GM19452 (cell line): ENCODE results near the gene MYH9.

Experiments
- ATAC-seq: cut with Tn5 transposase; IDR thresholded peaks from one replicate; pipeline ENCODE4 v1.9.1; 2021; ENCODE audit not compliant: unreplicated experiment

The MYH9 gene

GRCh38 chr22:36369004-36369921, 18.5 kb downstream of the MYH9 start:
- no peak for ATAC-seq

DNA sequence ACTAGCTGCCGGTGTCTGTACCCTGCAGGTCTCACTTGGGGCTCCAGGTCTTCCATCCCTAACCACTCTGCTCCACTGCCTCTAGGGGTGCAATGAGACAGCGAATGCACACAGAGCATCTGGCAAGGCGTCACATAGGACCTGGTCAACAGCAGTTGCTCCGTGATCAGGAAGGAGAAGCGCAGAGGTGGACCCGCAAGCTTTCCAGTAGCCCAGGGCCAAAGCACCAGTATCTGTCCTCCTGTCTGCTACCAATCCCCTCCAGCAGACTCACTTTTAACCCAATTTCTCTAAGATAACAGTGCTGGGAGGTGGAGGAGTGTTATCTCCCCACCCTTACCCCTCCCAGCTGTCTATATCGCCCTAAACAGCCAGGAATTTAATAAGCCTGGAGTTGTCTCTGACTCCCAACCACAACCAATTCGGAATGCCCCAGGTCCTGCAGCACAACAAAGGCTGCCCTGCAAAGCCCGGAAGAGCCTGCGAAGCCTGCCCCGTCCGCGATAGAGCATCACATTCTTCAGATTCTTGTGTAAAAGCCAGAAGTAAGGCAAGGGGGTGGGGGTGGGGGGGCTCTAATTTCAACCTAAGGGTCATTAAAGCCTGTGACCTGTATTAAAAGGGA, 19.3 kb downstream of the MYH9 start:
- no peak for ATAC-seq

DNA sequence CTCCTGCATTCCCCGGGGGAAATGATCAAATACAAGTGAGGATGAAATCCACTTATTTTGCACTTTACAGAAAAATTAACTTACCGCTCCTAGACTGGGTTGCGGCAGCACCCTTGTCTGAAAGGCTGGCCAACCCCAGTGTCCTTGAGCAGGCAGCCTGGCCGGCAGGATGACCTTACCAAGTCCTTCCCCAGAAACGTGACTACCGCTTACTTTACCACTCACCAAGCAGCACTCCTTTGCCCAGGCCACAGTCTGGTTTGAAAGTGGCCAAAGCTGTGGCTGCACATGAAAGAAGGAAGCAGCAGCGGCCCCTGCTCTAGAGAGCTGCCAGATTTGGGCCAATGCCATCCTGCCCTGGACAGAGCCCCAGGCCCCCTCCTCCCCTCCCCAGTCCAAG, 20.3 kb downstream of the MYH9 start:
- ATAC-seq = no peak

DNA sequence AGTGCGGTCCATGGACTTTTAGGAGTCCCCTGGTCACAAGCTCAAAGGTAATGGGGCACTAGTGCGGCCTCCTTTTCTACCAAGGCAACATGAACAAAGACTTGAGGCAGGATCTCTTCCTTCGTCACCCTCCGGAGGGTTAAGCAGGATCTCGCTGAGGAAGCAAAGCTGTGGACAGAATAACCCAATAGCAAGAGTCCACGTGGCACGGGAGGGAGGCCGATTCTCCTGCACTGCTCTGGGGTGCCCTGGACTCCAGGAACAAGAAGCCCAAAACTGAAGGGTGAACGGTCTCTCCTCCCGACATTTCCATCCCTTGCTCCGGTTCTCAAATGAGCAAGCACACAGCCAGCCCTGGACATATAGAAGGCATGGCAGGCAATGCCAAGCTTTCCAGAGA, 20.7 kb downstream of the MYH9 start:
- ATAC-seq = no peak

GRCh38 chr22:36366291-36366708, 21.5 kb downstream of the MYH9 start:
- ATAC-seq = no peak

DNA sequence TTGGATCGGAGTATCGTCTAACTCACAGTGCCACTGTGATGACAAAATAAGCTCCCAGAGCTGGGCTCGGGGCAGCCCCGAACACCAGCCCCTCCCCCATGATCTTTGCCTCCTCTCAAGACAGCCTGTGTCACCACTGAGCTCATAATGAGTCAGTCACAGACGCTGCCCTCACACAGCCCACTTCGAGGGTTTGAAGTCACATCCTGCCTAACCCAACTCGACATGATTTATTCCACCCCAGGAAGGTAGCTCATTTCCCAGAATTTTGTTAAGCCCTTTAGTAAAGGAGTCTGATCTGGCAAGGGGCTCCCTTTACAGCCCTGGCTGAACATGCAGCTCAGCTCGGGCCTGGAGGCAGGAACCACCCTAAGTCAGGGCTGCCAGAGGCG, 22.8 kb downstream of the MYH9 start:
- ATAC-seq = no peak

GRCh38 chr22:36364255-36365019, 23.3 kb downstream of the MYH9 start:
- no peak for ATAC-seq

- ATAC-seq = no peak
Measured at GRCh38 chr22:36363349-36363981, 24.3 kb downstream of the MYH9 start.

GRCh38 chr22:36362932-36363331, 24.8 kb downstream of the MYH9 start:
- ATAC-seq = no peak

- no peak for ATAC-seq
Measured at GRCh38 chr22:36362075-36362474, 25.7 kb downstream of the MYH9 start.

GRCh38 chr22:36360871-36361383, 26.8 kb downstream of the MYH9 start:
- ATAC-seq = no peak

DNA sequence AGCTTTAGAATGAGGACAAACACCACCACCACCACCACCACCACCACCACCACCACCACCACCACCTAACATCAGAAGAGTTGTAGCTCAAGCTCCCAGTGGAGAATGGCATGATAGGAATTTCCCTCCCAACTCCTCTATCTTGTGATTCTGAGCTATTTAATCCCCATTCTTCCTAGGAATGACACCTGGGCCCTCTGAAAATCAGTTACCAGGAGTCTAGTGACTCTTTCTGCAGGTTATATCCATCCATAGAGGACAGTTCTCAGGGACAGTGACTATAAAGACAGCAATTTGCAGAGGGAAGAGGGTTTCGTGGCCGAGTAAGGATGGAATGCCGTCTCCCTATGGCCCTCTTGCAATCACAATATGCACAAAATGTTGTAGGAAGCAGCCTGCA, 27.8 kb downstream of the MYH9 start:
- ATAC-seq = no peak

GRCh38 chr22:36359470-36359996, 28.2 kb downstream of the MYH9 start:
- no peak for ATAC-seq

DNA sequence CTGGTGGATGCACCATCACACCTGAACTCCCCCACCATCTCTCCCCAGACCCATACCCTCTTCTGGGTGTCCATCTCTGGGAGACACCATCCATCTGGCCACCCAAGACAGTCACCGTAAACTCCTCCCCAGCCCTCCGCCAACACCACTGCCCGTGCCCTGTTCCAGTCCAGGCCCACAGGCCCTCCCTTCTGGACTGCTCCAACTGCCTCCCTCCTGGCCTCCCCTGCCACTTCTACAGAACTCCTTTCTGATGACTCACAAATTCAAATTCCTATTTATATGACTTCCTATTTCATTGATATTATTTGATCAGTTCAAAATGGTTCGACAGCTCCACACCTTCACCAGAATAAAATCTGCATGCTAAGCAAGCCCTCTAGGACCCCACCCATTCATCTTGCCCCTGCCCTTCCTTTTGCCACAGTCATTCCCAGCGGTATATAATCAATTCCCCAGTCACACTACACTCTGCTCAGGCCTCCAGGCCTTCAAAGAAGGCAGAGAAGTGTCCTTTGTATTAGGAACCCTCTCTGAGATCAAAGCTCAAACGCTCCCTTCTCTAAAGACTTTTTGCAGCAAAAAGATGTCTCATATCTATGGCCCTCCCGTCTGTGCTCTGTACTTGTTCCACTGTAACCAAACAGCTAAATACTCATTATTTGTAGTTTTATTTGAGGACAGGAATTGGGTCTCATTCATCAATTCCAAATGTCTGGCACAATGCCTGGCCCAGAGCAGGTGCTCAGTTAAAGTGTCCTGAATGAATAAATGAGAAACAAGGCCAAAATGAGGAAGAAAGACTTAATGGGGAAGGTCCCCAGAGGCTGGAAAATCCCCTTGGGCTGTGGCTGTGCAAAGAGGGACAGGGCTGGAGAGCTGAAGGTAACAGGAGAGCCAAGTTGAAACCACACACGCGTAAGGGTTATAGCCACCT, 29.0 kb downstream of the MYH9 start:
- no peak for ATAC-seq

- ATAC-seq = no peak
Measured at GRCh38 chr22:36356708-36357624, 30.8 kb downstream of the MYH9 start.

GRCh38 chr22:36355894-36356293, 31.9 kb downstream of the MYH9 start:
- no peak for ATAC-seq

- ATAC-seq = no peak
Measured at GRCh38 chr22:36355362-36355761, 32.4 kb downstream of the MYH9 start.

DNA sequence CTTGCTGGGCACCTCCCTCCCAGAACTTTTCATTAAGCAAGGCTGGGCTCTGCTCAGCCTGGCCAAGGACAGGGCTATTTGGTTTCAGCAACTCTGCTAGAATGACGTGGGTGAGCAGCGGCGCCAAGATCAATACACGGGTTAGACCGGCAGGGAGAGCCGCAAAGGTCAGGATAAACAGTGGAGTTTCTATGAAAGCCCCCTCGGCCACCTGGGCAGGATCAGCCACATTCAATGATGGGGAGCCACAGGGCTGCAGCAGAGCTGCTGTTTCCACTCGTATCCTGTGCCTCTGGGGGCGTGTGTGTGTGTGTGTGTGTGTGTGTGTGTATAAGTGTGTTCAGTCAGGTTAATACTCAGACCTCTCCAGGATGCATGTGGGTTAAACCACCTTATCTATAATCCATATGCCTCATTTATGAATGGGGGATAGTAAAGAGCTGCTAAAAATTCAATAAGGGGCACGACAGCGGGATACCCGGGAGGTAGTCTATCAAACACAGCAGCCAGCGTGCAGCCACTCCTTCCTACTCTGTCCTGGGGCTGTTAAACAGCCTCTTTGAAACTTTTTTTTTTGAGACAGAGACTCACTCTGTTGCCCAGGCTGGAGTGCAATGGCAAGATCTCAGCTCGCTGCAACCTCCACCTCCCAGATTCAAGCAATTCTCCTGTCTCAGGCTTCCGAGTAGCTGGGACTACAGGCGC, 34.8 kb downstream of the MYH9 start:
- no peak for ATAC-seq
